GM18498 (cell line): ENCODE measurements around the gene PPM1G.

Experiments used
- ATAC-seq: cut with Tn5 transposase; IDR thresholded peaks from one replicate; pipeline ENCODE4 v1.9.1; 2021; ENCODE audit warnings: mild to moderate bottlenecking, moderate library complexity; ENCODE audit not compliant: unreplicated experiment

PPM1G gene

DNA sequence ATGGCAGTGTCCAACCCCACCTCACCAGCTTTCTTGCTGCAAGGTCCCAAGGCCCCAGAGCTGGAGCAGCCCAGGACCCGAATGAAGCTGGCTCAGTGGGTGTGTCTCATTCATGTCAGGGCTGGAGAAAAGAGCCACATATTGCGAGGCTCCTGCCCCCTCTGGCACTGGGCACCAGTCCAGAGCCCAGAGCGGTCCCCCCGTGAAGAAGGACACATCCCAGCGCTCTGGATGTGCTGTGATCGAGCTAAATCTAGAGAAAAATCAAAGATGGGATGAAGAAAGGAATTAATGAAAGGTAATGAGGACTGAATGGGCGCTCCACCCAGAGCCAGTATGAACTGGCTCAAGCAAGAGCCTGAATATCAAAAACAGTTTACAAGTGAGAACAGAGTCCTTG is 73.2 kb downstream of the PPM1G start:
- ATAC-seq = no peak

DNA sequence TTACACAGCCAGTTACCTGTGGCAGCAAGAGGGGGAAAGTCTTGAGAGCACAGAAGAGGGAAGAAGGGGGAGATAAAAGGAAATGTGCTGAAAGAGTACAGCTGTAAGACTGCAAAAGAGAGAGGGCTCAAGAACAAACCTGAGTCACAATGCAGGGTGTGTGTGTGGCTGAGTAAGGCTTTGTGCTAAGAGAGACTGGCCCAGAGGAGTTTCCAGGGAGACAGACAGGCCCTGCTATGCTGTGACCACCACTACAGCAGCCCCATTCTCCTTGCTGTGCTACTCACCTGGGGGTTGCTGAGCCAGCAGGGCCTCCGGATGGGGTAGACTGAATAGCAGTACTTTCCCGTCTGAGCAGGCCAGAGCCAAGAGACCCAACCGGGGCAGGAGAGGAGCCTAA is 74.1 kb downstream of the PPM1G start:
- no peak for ATAC-seq
